Glutamatergic neuron (in vitro differentiated cells): ENCODE measurements around the gene MED25. TPM values are rescaled to one million over a fixed set of nuclear protein-coding genes. Genes with fewer than 3 reads are reported as not detected.

Experiments used
- DNase-seq: peaks from one replicate; pipeline ENCODE4 v3.0.0; 2022
- H3K27ac Mint-ChIP-seq: one replicate; pipeline ENCODE4 v1.8.0; 2020; ENCODE audit warnings: mild to moderate bottlenecking, mixed read lengths, inconsistent platforms; ENCODE audit not compliant: unreplicated experiment
- H3K27me3 Mint-ChIP-seq: one replicate; pipeline ENCODE4 v1.8.0; 2020; ENCODE audit warnings: mild to moderate bottlenecking, moderate library complexity, mixed read lengths, inconsistent platforms; ENCODE audit not compliant: unreplicated experiment
- H3K36me3 Mint-ChIP-seq: one replicate; pipeline ENCODE4 v1.8.0; 2020; ENCODE audit warnings: mild to moderate bottlenecking, mixed read lengths, inconsistent platforms; ENCODE audit not compliant: unreplicated experiment
- H3K4me1 Mint-ChIP-seq: one replicate; pipeline ENCODE4 v1.8.0; 2020; ENCODE audit warnings: mild to moderate bottlenecking, low read depth, mixed read lengths, inconsistent platforms; ENCODE audit not compliant: unreplicated experiment
- H3K4me3 Mint-ChIP-seq: one replicate; pipeline ENCODE4 v1.8.0; 2020; ENCODE audit warnings: mild to moderate bottlenecking, mixed read lengths, inconsistent platforms; ENCODE audit not compliant: unreplicated experiment
- H3K9me3 Mint-ChIP-seq: one replicate; pipeline ENCODE4 v1.8.0; 2020; ENCODE audit warnings: mild to moderate bottlenecking, moderate library complexity, mixed read lengths, inconsistent platforms; ENCODE audit not compliant: unreplicated experiment
- CTCF ChIP-seq: fragments of 200-600 bp; sonication (generic); IDR thresholded peaks from one replicate; pipeline ENCODE4 v1.5.0; 2021; ENCODE audit not compliant: partially characterized antibody, unreplicated experiment
- total RNA-seq: library from RNA; stranded (reverse); fragmentation: NEBNext Ultra II Directional; extraction: Animal tissue kit (Norgen Biotek cat#: 25700); gene quantifications from one replicate; pipeline ENCODE4 v1.2.1, GENCODE V29; 2021; ENCODE audit not compliant: unreplicated experiment

MED25 gene
- total RNA-seq, 1 donor from 2014 or later = 51.0 TPM

GRCh38 chr19:49831592-49831991 is 13.5 kb downstream of the MED25 start:
- H3K4me1 Mint-ChIP-seq = peaks cover 2% of the 10 kb centered on the region
- no peak overlapping the region for H3K27ac Mint-ChIP-seq
- no peaks in the 10 kb centered on the region for H3K36me3 Mint-ChIP-seq
- peaks cover 7% of the 10 kb centered on the region for H3K27me3 Mint-ChIP-seq
- H3K4me3 Mint-ChIP-seq = no peak overlapping the region
- peaks cover 3% of the 10 kb centered on the region for H3K9me3 Mint-ChIP-seq
- DNase-seq = no peak
- no peak for TF ChIP-seq CTCF

GRCh38 chr19:49832556-49832955 is 14.5 kb downstream of the MED25 start:
- H3K27ac Mint-ChIP-seq = no peak overlapping the region
- H3K4me3 Mint-ChIP-seq = no peak overlapping the region
- H3K4me1 Mint-ChIP-seq = no peaks in the 10 kb centered on the region
- DNase-seq = no peak
- peaks cover 3% of the 10 kb centered on the region for H3K9me3 Mint-ChIP-seq
- peaks cover 6% of the 10 kb centered on the region for H3K36me3 Mint-ChIP-seq
- peaks cover 5% of the 10 kb centered on the region for H3K27me3 Mint-ChIP-seq
- no peak for TF ChIP-seq CTCF

GRCh38 chr19:49833599-49833998 is 15.5 kb downstream of the MED25 start:
- Mint-ChIP-seq H3K27ac (no peak overlapping the region), H3K4me1 (no peaks in the 10 kb centered on the region), H3K9me3 (peaks cover 3% of the 10 kb centered on the region), H3K27me3 (peaks cover 7% of the 10 kb centered on the region), H3K36me3 (peaks cover 12% of the 10 kb centered on the region), H3K4me3 (no peak overlapping the region)
- DNase-seq = no peak
- TF ChIP-seq CTCF = no peak

- Mint-ChIP-seq H3K9me3 (peaks cover 3% of the 10 kb centered on the region), H3K27ac (no peak overlapping the region), H3K27me3 (peaks cover 5% of the 10 kb centered on the region), H3K4me1 (no peaks in the 10 kb centered on the region), H3K4me3 (no peak overlapping the region), H3K36me3 (peaks cover 20% of the 10 kb centered on the region)
- TF ChIP-seq CTCF = no peak
- no peak for DNase-seq
These were observed 17.5 kb downstream of the MED25 start for GRCh38 chr19:49835562-49835961.

GRCh38 chr19:49836176-49837008 is 18.3 kb downstream of the MED25 start:
- DNase-seq = no peak
- no peaks in the 10 kb centered on the region for H3K4me1 Mint-ChIP-seq
- peaks cover 20% of the 10 kb centered on the region for H3K36me3 Mint-ChIP-seq
- peaks cover 7% of the 10 kb centered on the region for H3K27me3 Mint-ChIP-seq
- H3K9me3 Mint-ChIP-seq = peaks cover 3% of the 10 kb centered on the region
- TF ChIP-seq CTCF = no peak
- no peak overlapping the region for H3K4me3 Mint-ChIP-seq
- no peak overlapping the region for H3K27ac Mint-ChIP-seq
